MCF 10A (cell line): ENCODE data around the gene COQ8A. TPM values are rescaled to one million over a fixed set of nuclear protein-coding genes. Genes with fewer than 3 reads are reported as not detected.

Experiments
- BruUV-seq: library from RNA; stranded (reverse); fragments of 400-500 nt; replicated peaks from 2 replicates; lab custom pipeline; 2021; lab: Mats Ljungman, UMichigan
- CTCF ChIA-PET: fragments of 300-600 bp; sonication (Branson Sonifier 250); formaldehyde crosslinking; extraction: SDS; loops from one replicate; lab custom pipeline; 2021; ENCODE audit warnings: antibody characterized with exemption, inconsistent platforms; lab: Yijun Ruan, JAX
- POLR2A ChIA-PET: fragments of 300-600, 350-650 bp; sonication (Branson Sonifier 250); formaldehyde crosslinking; extraction: SDS; loops from one replicate; lab custom pipeline; 2020; ENCODE audit warnings: antibody characterized with exemption, inconsistent platforms; lab: Yijun Ruan, JAX
- DNase-seq: peaks from one replicate; pipeline ENCODE4 v3.0.0-alpha.2; 2018; ENCODE audit not compliant: unreplicated experiment
- H3K27ac Mint-ChIP-seq: one replicate; pipeline ENCODE4 v1.8.0; 2022; ENCODE audit warnings: mild to moderate bottlenecking, low read depth, mixed read lengths; ENCODE audit not compliant: unreplicated experiment
- H3K27me3 Mint-ChIP-seq: one replicate; pipeline ENCODE4 v1.8.0; 2022; ENCODE audit warnings: mixed read lengths; ENCODE audit not compliant: insufficient read depth, unreplicated experiment
- H3K36me3 Mint-ChIP-seq: one replicate; pipeline ENCODE4 v1.8.0; 2022; ENCODE audit warnings: mild to moderate bottlenecking, moderate library complexity, mixed read lengths; ENCODE audit not compliant: insufficient read depth, unreplicated experiment
- H3K4me1 Mint-ChIP-seq: one replicate; pipeline ENCODE4 v1.8.0; 2022; ENCODE audit warnings: mixed read lengths; ENCODE audit not compliant: insufficient read depth, unreplicated experiment
- H3K4me3 Mint-ChIP-seq: one replicate; pipeline ENCODE4 v1.8.0; 2022; ENCODE audit warnings: mild to moderate bottlenecking, moderate library complexity, mixed read lengths; ENCODE audit not compliant: unreplicated experiment
- H3K9me3 Mint-ChIP-seq: one replicate; pipeline ENCODE4 v1.8.0; 2022; ENCODE audit warnings: mixed read lengths; ENCODE audit not compliant: unreplicated experiment
- intact Hi-C: fragments of 100-400 bp; cut with micrococcal nuclease; formaldehyde crosslinking; loops from 2 replicates; pipeline ENCODE4 v1.14.1; 2022
- total RNA-seq: library from RNA; stranded (reverse); gene quantifications from 2 replicates; pipeline ENCODE4 v1.2.3, GENCODE V29; 2022
- TF ChIP-seq, protein P1 (sequence below): fragments of 200-600 bp; IDR thresholded peaks from one replicate; pipeline ENCODE4 v1.8.0; 2022; ENCODE audit warnings: antibody characterized with exemption, mild to moderate bottlenecking; ENCODE audit not compliant: unreplicated experiment

Gene COQ8A
- total RNA-seq, 1 experiment from 2014 or later = 26.4 TPM

DNA sequence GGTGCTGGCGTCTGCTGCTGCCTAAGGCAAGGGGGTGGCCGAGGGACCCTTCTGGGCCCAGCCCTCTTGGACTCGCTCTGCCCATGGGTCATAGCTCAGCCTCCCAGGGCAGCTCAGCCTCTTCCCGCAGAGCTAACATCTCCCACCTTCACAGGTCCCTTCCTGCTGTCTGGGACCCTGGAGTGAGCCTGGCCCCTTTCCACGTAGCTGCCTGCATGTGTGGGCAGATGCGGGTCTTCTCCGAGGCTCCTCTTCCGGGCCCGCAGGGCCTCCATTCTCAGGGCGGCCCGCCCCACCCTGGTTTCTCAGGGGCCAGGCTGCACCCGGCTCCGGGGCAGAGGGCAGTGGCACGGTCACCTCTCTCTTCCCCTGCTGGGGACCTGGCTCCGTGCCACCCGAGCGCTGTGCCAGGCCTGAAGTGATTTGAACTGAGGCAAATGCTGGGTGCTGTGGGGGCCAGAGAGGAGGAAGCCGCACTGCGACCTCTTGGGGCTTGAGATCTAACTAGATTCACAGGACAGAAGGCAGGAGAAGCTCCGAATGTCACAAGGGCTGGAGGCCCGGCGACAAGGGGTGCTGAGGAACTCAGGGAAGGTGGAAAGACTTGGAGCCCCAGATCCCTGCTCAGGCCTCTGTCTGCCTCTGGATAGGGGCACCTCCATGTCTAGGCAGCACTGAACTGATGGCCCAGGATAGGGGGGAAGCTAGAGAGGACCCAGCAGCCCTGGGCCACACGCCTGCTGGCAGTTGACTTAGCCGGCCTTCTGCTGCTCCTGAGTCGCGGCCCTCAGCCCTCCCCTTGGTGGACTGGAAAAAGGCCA, 40.7 kb downstream of the COQ8A start:
- no peaks in the 10 kb centered on the region for H3K4me1 Mint-ChIP-seq
- no peaks in the 10 kb centered on the region for H3K27me3 Mint-ChIP-seq
- no peak for DNase-seq
- BruUV-seq = no TSS peak
- H3K4me3 Mint-ChIP-seq = no peak overlapping the region
- H3K9me3 Mint-ChIP-seq = no peaks in the 10 kb centered on the region
- peaks cover 74% of the 10 kb centered on the region for H3K36me3 Mint-ChIP-seq
- CTCF ChIA-PET = interaction anchor here (0.6 kb wide), 1 partner anchor 352 kb away, joined by 3 read pairs; no protein-coding TSS in a partner anchor
- TF ChIP-seq, protein P1, sequence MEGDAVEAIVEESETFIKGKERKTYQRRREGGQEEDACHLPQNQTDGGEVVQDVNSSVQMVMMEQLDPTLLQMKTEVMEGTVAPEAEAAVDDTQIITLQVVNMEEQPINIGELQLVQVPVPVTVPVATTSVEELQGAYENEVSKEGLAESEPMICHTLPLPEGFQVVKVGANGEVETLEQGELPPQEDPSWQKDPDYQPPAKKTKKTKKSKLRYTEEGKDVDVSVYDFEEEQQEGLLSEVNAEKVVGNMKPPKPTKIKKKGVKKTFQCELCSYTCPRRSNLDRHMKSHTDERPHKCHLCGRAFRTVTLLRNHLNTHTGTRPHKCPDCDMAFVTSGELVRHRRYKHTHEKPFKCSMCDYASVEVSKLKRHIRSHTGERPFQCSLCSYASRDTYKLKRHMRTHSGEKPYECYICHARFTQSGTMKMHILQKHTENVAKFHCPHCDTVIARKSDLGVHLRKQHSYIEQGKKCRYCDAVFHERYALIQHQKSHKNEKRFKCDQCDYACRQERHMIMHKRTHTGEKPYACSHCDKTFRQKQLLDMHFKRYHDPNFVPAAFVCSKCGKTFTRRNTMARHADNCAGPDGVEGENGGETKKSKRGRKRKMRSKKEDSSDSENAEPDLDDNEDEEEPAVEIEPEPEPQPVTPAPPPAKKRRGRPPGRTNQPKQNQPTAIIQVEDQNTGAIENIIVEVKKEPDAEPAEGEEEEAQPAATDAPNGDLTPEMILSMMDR = no peak
- no peak overlapping the region for H3K27ac Mint-ChIP-seq
- POLR2A ChIA-PET = interaction anchor here (0.7 kb wide), 1 partner anchor 140 kb away, joined by 3 read pairs; no protein-coding TSS in a partner anchor
- intact Hi-C loops = no loop called here

DNA sequence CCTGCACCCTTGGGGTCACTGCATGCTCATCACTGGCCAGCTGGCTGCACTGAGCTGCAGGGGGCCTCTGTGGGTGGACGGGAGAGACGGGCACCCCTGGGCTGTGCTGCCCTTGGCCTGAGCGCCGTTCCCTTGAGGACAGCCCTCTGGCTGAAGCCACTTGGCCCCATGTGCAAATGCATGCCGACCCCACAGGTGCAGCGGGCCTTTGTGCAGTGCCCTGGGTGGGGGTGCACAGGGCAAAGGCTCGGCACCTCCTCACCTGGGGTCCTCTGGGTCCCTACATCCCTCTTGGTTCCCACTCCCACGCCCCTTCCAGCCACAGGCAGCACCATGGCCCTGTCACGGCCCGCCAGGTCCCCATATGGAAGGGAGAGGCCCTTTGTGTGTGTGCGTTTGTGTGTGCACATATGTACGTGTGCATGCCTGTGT, 41.3 kb downstream of the COQ8A start:
- Mint-ChIP-seq H3K4me1 (no peaks in the 10 kb centered on the region), H3K9me3 (no peaks in the 10 kb centered on the region), H3K27me3 (no peaks in the 10 kb centered on the region), H3K4me3 (no peak overlapping the region), H3K36me3 (peaks cover 79% of the 10 kb centered on the region), H3K27ac (no peak overlapping the region)
- ChIA-PET POLR2A (interaction anchor here (0.7 kb wide), 1 partner anchor 140 kb away, joined by 3 read pairs; no protein-coding TSS in a partner anchor), CTCF (no interaction called here)
- BruUV-seq = no TSS peak
- TF ChIP-seq, protein P1 = no peak
- intact Hi-C loops = no loop called here
- DNase-seq = no peak

DNA sequence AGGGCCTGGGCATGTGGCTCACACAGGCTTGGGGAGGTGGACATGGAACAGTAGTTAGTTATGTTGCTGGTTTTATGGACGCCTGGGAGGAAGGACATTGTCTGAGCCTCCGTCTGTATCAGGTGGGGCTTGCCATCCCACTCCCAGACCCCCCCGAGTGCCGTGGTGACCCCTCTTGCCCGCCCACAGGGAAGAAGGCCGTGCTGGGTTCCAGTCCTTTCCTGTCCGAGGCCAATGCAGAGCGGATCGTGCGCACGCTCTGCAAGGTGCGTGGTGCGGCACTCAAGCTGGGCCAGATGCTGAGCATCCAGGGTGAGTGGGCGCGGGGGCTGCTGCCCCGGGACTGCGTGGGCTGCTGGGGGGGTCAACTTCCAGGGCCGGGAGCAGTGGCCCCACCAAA, 41.7 kb downstream of the COQ8A start:
- BruUV-seq = no TSS peak
- no peak overlapping the region for H3K4me3 Mint-ChIP-seq
- intact Hi-C loops = no loop called here
- ChIA-PET CTCF (no interaction called here), POLR2A (no interaction called here)
- no peak overlapping the region for H3K27ac Mint-ChIP-seq
- peaks cover 79% of the 10 kb centered on the region for H3K36me3 Mint-ChIP-seq
- H3K9me3 Mint-ChIP-seq = no peaks in the 10 kb centered on the region
- H3K4me1 Mint-ChIP-seq = no peaks in the 10 kb centered on the region
- TF ChIP-seq, protein P1 = no peak
- no peaks in the 10 kb centered on the region for H3K27me3 Mint-ChIP-seq
- no peak for DNase-seq

DNA sequence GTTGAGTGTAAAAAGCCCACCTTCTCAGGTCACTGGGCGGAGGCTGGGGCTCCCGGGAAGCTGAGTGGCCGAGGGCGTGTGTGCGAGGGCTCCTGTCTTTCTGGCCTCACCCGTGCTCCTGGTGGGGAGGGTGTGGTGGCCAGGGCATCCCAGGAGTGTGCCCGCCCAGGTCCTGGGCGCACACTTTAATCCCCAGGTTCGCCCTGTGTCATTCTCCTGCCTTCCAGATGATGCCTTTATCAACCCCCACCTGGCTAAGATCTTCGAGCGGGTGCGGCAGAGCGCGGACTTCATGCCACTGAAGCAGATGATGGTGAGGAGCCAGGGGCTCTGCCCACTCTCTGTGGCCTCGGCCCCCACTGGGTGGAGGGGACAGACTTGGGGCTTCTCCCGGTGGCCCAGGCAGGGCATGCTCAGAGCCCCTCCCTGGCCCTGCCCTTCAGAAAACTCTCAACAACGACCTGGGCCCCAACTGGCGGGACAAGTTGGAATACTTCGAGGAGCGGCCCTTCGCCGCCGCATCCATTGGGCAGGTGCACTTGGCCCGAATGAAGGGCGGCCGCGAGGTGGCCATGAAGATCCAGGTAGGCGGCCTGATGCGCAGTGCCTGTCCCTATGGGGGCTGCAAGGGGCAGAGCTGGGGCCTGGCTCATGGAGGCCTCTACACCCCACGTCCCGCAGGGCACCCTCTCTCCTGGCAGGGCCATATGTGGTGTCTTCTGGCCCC, 42.5 kb downstream of the COQ8A start:
- TF ChIP-seq, protein P1 = no peak
- H3K4me1 Mint-ChIP-seq = no peaks in the 10 kb centered on the region
- ChIA-PET POLR2A (no interaction called here), CTCF (no interaction called here)
- no peak overlapping the region for H3K4me3 Mint-ChIP-seq
- no peaks in the 10 kb centered on the region for H3K27me3 Mint-ChIP-seq
- no peak overlapping the region for H3K27ac Mint-ChIP-seq
- H3K9me3 Mint-ChIP-seq = no peaks in the 10 kb centered on the region
- H3K36me3 Mint-ChIP-seq = peaks cover 79% of the 10 kb centered on the region
- BruUV-seq = no TSS peak
- DNase-seq = no peak
- intact Hi-C loops = no loop called here
